RWPE1 (cell line): ENCODE measurements around the gene PDCL2.

Experiments used
- CTCF ChIA-PET: fragments of 350-600 bp; sonication (Branson Sonifier 250); formaldehyde crosslinking; extraction: SDS; loops from one replicate; lab custom pipeline; 2021; lab: Yijun Ruan, JAX
- POLR2A ChIA-PET: fragments of 400-600 bp; formaldehyde crosslinking; extraction: SDS; loops from one replicate; lab custom pipeline; 2020; ENCODE audit warnings: antibody characterized with exemption; ENCODE audit not compliant: low non-redundant PET; lab: Yijun Ruan, JAX
- DNase-seq: peaks from one replicate; pipeline ENCODE4 v3.0.0; 2012; ENCODE audit warnings: low spot score
- H3K27ac ChIP-seq: fragments of 450-650 bp; 2 replicates; pipeline ENCODE4 v1.5.1; 2017
- TF ChIP-seq, protein P1 (sequence below): fragments of 450-650 bp; conservative IDR thresholded peaks from 2 replicates; pipeline ENCODE4 v1.5.1; 2017; ENCODE audit warnings: low read depth, mild to moderate bottlenecking

Gene PDCL2

DNA sequence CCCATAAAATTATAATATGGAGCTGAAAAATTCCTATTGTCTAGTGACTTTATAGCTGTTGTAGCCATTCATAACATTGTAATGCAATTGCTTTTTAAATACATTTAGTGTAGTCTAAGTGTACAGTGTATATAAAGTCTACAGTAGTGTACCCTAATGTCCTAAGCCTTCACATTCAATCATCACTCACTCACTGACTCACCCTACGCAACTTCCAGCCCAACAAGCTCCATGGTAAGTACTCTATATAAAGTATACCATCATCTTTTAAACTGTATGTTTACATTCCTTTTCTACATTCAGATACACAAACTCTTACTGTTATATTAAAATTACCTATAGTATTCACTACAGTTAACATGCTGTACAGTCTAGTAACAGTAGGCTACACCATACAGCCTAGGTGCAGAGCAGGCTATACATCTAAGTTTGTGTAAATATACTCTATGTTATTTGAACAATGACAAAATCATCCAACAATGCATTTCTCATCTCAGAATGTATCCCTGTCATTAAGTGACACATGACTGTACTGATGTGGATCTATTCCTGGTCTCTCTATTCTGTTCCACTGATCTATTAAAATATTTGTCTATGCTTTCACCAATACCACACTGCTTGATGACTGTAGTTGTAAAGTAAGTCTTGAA, 79.0 kb downstream of the PDCL2 start:
- ChIA-PET CTCF (no interaction called here), POLR2A (no interaction called here)
- no peak overlapping the region for H3K27ac ChIP-seq
- no peak for DNase-seq
- TF ChIP-seq, protein P1, sequence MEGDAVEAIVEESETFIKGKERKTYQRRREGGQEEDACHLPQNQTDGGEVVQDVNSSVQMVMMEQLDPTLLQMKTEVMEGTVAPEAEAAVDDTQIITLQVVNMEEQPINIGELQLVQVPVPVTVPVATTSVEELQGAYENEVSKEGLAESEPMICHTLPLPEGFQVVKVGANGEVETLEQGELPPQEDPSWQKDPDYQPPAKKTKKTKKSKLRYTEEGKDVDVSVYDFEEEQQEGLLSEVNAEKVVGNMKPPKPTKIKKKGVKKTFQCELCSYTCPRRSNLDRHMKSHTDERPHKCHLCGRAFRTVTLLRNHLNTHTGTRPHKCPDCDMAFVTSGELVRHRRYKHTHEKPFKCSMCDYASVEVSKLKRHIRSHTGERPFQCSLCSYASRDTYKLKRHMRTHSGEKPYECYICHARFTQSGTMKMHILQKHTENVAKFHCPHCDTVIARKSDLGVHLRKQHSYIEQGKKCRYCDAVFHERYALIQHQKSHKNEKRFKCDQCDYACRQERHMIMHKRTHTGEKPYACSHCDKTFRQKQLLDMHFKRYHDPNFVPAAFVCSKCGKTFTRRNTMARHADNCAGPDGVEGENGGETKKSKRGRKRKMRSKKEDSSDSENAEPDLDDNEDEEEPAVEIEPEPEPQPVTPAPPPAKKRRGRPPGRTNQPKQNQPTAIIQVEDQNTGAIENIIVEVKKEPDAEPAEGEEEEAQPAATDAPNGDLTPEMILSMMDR: no peak

DNA sequence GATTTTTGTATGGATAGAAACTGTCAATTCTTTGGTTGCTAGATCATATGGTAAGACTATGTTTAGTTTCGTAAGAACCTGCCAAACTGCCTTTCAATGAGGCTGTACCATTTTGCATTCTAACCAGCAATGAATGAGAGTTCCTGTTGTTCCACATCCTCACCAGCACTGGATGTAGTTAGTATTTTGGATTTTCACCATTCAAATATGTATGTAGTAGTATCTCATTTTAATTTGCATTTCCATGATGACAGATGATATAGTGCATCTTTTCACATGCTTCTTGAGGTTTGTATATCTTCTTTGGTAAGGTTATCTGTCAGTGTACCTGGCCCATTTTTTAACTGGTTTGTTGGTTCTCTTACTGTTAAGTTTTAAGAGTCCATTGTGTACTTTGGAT, 80.0 kb downstream of the PDCL2 start:
- H3K27ac ChIP-seq: no peak overlapping the region
- TF ChIP-seq, protein P1: no peak
- CTCF ChIA-PET: no interaction called here
- no peak for DNase-seq
- POLR2A ChIA-PET: no interaction called here

DNA sequence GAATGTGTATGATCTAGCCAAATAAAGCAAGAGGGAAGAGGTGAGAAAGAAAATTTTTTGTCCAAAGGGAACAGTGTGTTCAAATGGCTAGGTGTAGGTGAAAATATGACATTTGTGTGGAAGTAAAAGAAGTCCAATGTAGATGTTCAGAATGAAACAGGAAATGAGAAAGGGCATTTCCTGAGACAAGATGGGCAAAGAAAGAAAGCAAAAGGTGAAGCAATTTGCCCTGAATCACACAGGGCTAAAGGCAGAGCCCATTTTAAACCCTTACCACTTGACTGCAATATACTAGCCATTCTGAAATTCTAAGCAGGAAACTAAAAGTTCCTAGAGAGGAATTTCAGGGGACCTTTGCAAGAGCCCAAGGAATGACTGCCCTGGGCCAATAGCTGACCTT, 81.4 kb downstream of the PDCL2 start:
- no peak for DNase-seq
- H3K27ac ChIP-seq: no peak overlapping the region
- POLR2A ChIA-PET: no interaction called here
- TF ChIP-seq, protein P1: no peak
- CTCF ChIA-PET: no interaction called here

DNA sequence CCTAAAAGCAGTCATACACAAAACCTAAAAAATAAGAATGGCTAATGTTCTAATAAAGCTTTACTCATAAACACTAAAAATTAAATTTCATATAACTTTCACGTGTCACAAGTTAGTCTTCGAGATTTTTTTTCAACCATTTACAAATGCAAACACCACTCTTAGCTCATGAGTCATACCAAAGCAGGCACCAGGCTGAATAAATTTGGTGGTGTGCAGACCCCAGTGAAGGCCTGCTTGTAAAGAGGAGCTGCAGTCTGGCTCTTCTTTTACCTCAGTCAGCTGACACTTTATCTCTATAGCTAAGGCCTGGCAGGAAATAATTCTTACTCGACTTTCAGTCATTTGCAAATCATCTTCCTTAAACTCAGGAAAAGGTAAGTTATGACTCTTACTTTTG, 82.8 kb downstream of the PDCL2 start:
- TF ChIP-seq, protein P1: no peak
- POLR2A ChIA-PET: no interaction called here
- no peak overlapping the region for H3K27ac ChIP-seq
- DNase-seq: no peak
- CTCF ChIA-PET: interaction anchor here (0.6 kb wide), 1 partner anchor 486 kb away, joined by 4 read pairs; no protein-coding TSS in a partner anchor

DNA sequence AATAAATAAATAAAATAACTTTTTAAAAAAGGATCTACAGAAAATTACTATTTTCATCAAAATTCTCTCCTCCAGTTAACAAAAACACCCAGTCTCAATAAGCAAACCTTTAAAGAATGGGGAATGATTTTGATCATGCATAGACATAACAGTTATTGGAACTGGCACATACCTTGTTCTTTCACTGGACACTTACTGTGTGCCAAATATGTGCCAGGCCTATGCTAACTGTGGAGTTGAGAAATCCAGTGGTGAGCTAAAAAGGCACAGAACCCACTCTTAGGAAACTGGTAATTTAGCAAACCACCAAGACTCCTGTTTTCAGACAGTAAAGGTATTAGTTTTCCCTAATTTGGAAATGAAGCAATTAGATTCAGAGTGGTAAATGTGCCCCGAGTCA, 84.4 kb downstream of the PDCL2 start:
- TF ChIP-seq, protein P1: no peak
- DNase-seq: no peak
- H3K27ac ChIP-seq: no peak overlapping the region
- ChIA-PET POLR2A (no interaction called here), CTCF (no interaction called here)
